Ramos (cell line): ENCODE results near the gene EGF.
"Not testable (repeated sequence)": the region's sequence is repeated elsewhere in the genome, so short reads cannot be mapped to it uniquely, and the experiment has no call there.

ENCODE experiments used
- in situ Hi-C: fragments of 300-500 bp; cut with MboI; formaldehyde crosslinking; loops from one replicate; pipeline ENCODE4 v1.14.3; 2022; ENCODE audit warnings: low sequenced_read_pairs; ENCODE audit not compliant: unreplicated experiment

The EGF gene

GRCh38 chr4:109913596-109914241 lies 1.0 kb downstream of the EGF start:
- in situ Hi-C loops: no loop called here

GRCh38 chr4:109914322-109914721 lies 1.6 kb downstream of the EGF start:
- in situ Hi-C loops: no loop called here

GRCh38 chr4:109915385-109916026 lies 2.8 kb downstream of the EGF start:
- in situ Hi-C loops: no loop called here

GRCh38 chr4:109916027-109916409 lies 3.3 kb downstream of the EGF start:
- in situ Hi-C loops: no loop called here

GRCh38 chr4:109921384-109921808 lies 8.7 kb downstream of the EGF start:
- in situ Hi-C loops: no loop called here

- in situ Hi-C loops: no loop called here
These were observed 12.7 kb downstream of the EGF start for GRCh38 chr4:109925396-109925795.

- in situ Hi-C loops: no loop called here
These were observed 15.8 kb downstream of the EGF start for GRCh38 chr4:109928327-109929045.

- in situ Hi-C loops: no loop called here
These were observed 17.8 kb downstream of the EGF start for GRCh38 chr4:109930464-109930863.

GRCh38 chr4:109930872-109931271 lies 18.2 kb downstream of the EGF start:
- in situ Hi-C loops: no loop called here

GRCh38 chr4:109931318-109931717 lies 18.6 kb downstream of the EGF start:
- in situ Hi-C loops: no loop called here

- in situ Hi-C loops: not testable (repeated sequence)
These were observed 24.7 kb downstream of the EGF start for GRCh38 chr4:109937352-109937751.

- in situ Hi-C loops: no loop called here
These were observed 26.5 kb downstream of the EGF start for GRCh38 chr4:109939190-109939589.

GRCh38 chr4:109942292-109942926 lies 29.7 kb downstream of the EGF start:
- in situ Hi-C loops: no loop called here

GRCh38 chr4:109943745-109944144 lies 31.1 kb downstream of the EGF start:
- in situ Hi-C loops: no loop called here

- in situ Hi-C loops: no loop called here
These were observed 31.9 kb downstream of the EGF start for GRCh38 chr4:109944591-109944990.

GRCh38 chr4:109945056-109945455 lies 32.4 kb downstream of the EGF start:
- in situ Hi-C loops: no loop called here

GRCh38 chr4:109946120-109946519 lies 33.4 kb downstream of the EGF start:
- in situ Hi-C loops: no loop called here

- in situ Hi-C loops: no loop called here
These were observed 34.8 kb downstream of the EGF start for GRCh38 chr4:109947457-109947856.

- in situ Hi-C loops: no loop called here
These were observed 35.2 kb downstream of the EGF start for GRCh38 chr4:109947918-109948317.

- in situ Hi-C loops: not testable (repeated sequence)
These were observed 36.5 kb downstream of the EGF start for GRCh38 chr4:109949099-109949718.

- in situ Hi-C loops: no loop called here
These were observed 39.9 kb downstream of the EGF start for GRCh38 chr4:109952612-109953011.
